Measurements from ENCODE around the gene SLC11A2. TPM values are rescaled to one million over a fixed set of nuclear protein-coding genes. Genes with fewer than 3 reads are reported as not detected.
A peak's percentile ranks its signal among the peaks of the same experiment; 100 is the strongest.

Gene SLC11A2
- total RNA-seq, 1 donor from 2014 or later: 21.5 TPM

- Histone ChIP-seq H3K27ac (peak overlapping the region; percentile 76 to 81), H3K4me1 (peaks cover 7 to 35% of the 10 kb centered on the region in 2 donors), H3K9me3 (no peaks in the 10 kb centered on the region), H3K4me3 (peak overlapping the region in 1 of 2 donors; percentile 36), H3K36me3 (peaks cover 24 to 35% of the 10 kb centered on the region in 2 donors), H3K27me3 (no peaks in the 10 kb centered on the region)
- intact Hi-C loops (cut with DNase I): loop anchor here (1.0 kb wide), 3 partner anchors 39 to 160 kb away; a partner anchor contains a TSS
- TF ChIP-seq CTCF (IDR thresholded peaks at IDR 0.05): no peak
- DNase-seq (ENCODE audit: low spot score in 2 of 2): peak in 1 of 2 donors; percentile 80
Observed at GRCh38 chr12:50985322-50985721, 40.9 kb downstream of the SLC11A2 start.

GRCh38 chr12:50984586-50985298 lies 41.4 kb downstream of the SLC11A2 start:
- peak overlapping the region in 1 of 2 donors; percentile 36 for H3K4me3 ChIP-seq
- peaks cover 7 to 35% of the 10 kb centered on the region in 2 donors for H3K4me1 ChIP-seq
- DNase-seq (ENCODE audit: low spot score in 2 of 2): no peak
- intact Hi-C loops (cut with DNase I): loop anchor here (1.0 kb wide), 3 partner anchors 40 to 159 kb away; a partner anchor contains a TSS
- no peaks in the 10 kb centered on the region for H3K9me3 ChIP-seq
- no peak for TF ChIP-seq CTCF (IDR thresholded peaks at IDR 0.05)
- no peaks in the 10 kb centered on the region for H3K27me3 ChIP-seq
- H3K36me3 ChIP-seq: peaks cover 22 to 30% of the 10 kb centered on the region in 2 donors
- H3K27ac ChIP-seq: peak overlapping the region; percentile 76 to 81

DNA sequence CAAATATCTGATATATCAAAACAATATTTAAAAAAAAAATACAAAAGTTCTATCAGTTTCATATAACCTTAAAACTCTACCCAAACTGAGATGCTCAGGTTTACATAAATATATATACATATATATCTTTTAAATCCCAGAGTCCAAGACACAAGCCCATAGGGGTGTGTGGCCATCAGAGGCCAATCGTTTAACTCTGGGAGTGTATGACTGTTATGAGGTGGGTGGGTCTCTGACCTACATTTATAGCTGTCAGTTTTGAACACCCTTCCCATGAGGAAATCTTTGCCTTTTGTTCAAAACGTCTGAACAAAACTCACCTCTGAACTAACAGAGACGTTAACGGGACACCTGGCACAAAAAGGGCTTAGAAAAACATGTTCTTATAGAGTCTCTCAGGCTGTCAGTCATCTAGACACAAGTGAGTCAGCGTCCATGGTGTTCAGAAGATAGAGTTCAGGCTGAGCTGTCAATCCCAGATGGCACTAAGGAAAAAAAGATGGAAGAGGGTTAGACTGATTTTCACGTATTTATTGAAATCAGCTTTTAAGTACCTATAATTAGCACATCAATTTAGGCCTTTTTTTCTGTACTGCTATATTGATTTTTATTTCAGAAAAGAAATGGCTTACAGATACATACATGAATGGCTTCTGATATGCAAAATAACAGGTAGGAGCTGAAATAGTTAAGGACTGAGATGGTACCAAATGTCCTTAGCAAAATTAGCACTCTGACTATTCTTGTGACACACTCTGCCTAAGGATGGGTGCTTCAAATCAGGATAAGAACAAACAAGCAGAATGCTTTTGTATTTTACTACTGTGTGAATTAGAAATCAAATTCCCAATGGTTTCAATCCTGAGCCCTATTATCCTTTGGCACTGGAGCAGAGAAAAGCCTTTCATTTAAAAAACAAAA lies 44.6 kb downstream of the SLC11A2 start:
- H3K27me3 ChIP-seq: no peaks in the 10 kb centered on the region
- peaks cover 8% of the 10 kb centered on the region in 2 donors for H3K36me3 ChIP-seq
- no peak for TF ChIP-seq CTCF (IDR thresholded peaks at IDR 0.05)
- no peaks in the 10 kb centered on the region for H3K9me3 ChIP-seq
- H3K27ac ChIP-seq: peak overlapping the region; percentile 38 to 81
- DNase-seq (ENCODE audit: low spot score in 2 of 2): no peak
- no peak overlapping the region for H3K4me3 ChIP-seq
- intact Hi-C loops (cut with DNase I): no loop called here
- peaks cover 7 to 33% of the 10 kb centered on the region in 2 donors for H3K4me1 ChIP-seq

DNA sequence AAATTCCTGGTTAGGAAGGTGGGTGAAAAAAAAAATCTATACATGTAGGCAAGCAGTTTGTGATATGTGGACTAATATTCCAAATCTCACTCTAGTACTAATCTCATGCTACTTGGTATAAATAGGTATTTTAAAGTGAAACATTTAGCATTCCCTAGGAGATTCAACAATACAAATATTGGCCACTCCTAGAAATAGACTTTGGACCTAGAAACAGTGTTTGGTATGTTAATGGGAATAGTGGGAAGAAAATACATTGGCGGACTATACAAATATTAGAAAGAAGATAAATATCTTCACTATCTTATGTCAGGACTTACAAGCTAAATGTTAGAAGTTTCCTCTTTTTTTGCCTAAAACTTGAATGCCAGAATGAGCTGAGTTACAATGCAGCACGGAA lies 45.6 kb downstream of the SLC11A2 start:
- Histone ChIP-seq H3K9me3 (no peaks in the 10 kb centered on the region), H3K36me3 (peaks cover 8% of the 10 kb centered on the region in 2 donors), H3K4me1 (peaks cover 4 to 22% of the 10 kb centered on the region in 2 donors), H3K27me3 (no peaks in the 10 kb centered on the region), H3K4me3 (no peak overlapping the region), H3K27ac (no peak overlapping the region)
- intact Hi-C loops (cut with DNase I): no loop called here
- no peak for TF ChIP-seq CTCF (IDR thresholded peaks at IDR 0.05)
- DNase-seq (ENCODE audit: low spot score in 2 of 2): no peak

DNA sequence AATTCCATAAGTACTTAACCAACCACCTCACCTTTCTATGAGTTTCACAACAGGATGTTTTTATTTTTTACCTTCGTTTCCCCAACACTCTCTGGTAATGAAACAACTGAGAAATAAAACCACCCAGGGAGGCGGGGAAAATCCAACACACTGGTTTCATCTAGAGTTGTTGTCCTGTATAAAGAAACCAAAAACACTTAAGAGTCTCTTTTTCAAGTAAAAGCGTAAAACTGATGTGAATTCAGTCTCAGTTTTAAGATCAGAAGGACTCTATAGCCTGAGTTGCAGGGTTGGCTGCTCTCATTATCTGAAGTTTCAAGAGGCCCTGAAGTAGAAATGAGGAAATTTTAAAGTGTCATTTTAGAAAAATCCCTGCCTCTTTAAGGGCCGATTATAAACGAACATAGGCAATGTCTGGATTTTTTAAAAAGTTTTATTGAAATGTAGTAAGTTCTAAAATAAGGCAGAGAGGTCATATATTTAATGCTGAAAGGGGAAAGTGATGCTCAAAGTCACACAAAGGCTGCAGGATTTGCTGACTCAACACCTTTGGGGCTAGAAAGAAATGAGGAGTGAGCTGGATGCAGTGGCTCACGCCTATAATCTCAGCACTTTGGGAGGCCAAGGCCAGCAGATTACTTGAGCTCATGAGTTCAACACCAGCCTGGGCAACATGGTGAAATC lies 46.7 kb downstream of the SLC11A2 start:
- no peaks in the 10 kb centered on the region for H3K27me3 ChIP-seq
- no peak for TF ChIP-seq CTCF (IDR thresholded peaks at IDR 0.05)
- H3K4me1 ChIP-seq: peaks cover 4 to 17% of the 10 kb centered on the region in 2 donors
- intact Hi-C loops (cut with DNase I): no loop called here
- no peak for DNase-seq (ENCODE audit: low spot score in 2 of 2)
- no peaks in the 10 kb centered on the region for H3K9me3 ChIP-seq
- peaks cover 8% of the 10 kb centered on the region in 2 donors for H3K36me3 ChIP-seq
- H3K27ac ChIP-seq: no peak overlapping the region
- H3K4me3 ChIP-seq: no peak overlapping the region
